ENCODE measurements around the gene CYB5R4. TPM values are rescaled to one million over a fixed set of nuclear protein-coding genes. Genes with fewer than 3 reads are reported as not detected.
A peak's percentile ranks its signal among the peaks of the same experiment; 100 is the strongest.

CYB5R4 gene
- total RNA-seq, 3 donors from 2014 or later: 7.2 to 11.1 (median 7.8) TPM

DNA sequence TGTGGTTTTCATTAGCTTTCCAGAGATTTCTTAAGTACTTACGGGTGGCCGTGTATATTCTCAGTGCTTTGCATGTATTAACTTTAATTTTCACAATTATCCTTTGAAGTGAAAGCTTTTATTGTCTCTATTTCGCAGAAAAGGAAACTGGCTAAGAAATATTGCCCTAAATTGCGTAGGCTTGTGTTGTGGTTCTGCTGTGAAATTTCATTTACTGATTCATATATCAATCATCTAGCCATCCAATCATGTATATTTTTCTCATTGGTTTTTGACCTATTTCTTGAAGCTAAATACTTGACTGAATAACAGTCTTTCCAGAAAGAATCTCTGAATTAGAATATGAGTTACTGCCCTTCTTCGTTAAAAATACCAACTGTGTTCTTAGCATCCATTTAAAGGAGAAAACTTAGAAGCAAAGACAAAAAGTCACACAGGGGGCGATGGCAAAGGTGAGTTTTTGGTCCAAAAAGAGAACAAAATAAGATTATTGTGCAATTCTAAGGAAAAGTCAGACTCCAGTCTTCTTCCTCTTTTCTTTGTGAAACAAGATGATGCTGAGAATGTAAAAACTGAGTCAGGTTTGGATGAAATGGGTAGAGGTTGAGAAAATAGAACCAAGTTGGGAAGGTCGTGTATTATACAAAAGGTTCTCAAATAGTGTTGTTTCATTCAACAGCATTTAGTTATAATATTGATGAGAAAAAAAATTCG lies 1.4 kb downstream of the CYB5R4 start:
- intact Hi-C loops (cut with DNase I; ENCODE audit: low total_unique reads): no loop called here
- no peaks in the 10 kb centered on the region for H3K9me3 ChIP-seq
- no peak for DNase-seq (ENCODE audit: low spot score in 2 of 2)
- no peak for TF ChIP-seq POLR2A (IDR thresholded peaks at IDR 0.05)
- no peak for TF ChIP-seq POLR2AphosphoS5 (IDR thresholded peaks at IDR 0.05)
- TF ChIP-seq, protein P1, sequence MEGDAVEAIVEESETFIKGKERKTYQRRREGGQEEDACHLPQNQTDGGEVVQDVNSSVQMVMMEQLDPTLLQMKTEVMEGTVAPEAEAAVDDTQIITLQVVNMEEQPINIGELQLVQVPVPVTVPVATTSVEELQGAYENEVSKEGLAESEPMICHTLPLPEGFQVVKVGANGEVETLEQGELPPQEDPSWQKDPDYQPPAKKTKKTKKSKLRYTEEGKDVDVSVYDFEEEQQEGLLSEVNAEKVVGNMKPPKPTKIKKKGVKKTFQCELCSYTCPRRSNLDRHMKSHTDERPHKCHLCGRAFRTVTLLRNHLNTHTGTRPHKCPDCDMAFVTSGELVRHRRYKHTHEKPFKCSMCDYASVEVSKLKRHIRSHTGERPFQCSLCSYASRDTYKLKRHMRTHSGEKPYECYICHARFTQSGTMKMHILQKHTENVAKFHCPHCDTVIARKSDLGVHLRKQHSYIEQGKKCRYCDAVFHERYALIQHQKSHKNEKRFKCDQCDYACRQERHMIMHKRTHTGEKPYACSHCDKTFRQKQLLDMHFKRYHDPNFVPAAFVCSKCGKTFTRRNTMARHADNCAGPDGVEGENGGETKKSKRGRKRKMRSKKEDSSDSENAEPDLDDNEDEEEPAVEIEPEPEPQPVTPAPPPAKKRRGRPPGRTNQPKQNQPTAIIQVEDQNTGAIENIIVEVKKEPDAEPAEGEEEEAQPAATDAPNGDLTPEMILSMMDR (IDR thresholded peaks at IDR 0.05): no peak
- H3K36me3 ChIP-seq: no peaks in the 10 kb centered on the region
- peak overlapping the region; percentile 79 to 90 (median 87) for H3K4me3 ChIP-seq
- no peaks in the 10 kb centered on the region for H3K27me3 ChIP-seq
- no peak overlapping the region for H3K27ac ChIP-seq
- peaks cover 0 to 16% of the 10 kb centered on the region in 2 donors for H3K4me1 ChIP-seq

DNA sequence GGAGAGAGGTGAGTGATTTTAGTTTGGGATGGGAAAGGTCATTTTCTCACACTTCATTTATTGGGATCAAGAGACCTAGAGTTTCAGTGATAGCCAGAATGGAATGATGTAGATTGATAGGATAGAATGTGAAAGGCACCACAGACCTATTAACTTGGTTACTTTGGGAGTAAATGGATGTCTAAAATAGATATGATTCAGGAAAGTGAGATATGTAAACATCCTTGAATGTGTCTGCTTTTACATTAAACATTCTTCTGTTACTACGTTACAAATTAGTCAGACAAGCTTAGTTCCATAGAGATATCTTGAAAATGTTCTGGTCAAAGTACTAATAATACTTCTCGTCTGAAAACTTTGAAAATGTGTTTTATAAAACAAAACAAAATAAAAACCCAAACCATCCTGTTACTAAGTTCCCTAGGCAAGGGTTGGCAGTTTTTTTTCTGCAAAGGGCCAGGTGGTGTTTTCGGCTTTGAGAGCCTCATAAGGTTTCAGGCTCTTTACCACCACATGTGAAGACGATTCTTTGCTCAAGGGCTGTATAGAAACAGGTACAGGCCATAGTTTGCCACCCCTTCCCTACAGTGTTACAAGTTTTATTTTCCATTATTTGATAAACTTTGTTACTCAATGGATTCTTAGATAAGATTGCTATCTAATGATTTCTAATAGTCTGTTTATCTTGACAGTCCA lies 3.4 kb downstream of the CYB5R4 start:
- no peak for DNase-seq (ENCODE audit: low spot score in 2 of 2)
- Histone ChIP-seq H3K4me1 (peaks cover 0 to 16% of the 10 kb centered on the region in 2 donors), H3K36me3 (no peaks in the 10 kb centered on the region), H3K9me3 (peaks cover 0 to 12% of the 10 kb centered on the region in 2 donors), H3K27me3 (no peaks in the 10 kb centered on the region), H3K27ac (no peak overlapping the region), H3K4me3 (no peak overlapping the region)
- intact Hi-C loops (cut with DNase I; ENCODE audit: low total_unique reads): no loop called here
- TF ChIP-seq POLR2AphosphoS5 (IDR thresholded peaks at IDR 0.05): no peak
- TF ChIP-seq POLR2A (IDR thresholded peaks at IDR 0.05): no peak
- TF ChIP-seq, protein P1 (IDR thresholded peaks at IDR 0.05): no peak

DNA sequence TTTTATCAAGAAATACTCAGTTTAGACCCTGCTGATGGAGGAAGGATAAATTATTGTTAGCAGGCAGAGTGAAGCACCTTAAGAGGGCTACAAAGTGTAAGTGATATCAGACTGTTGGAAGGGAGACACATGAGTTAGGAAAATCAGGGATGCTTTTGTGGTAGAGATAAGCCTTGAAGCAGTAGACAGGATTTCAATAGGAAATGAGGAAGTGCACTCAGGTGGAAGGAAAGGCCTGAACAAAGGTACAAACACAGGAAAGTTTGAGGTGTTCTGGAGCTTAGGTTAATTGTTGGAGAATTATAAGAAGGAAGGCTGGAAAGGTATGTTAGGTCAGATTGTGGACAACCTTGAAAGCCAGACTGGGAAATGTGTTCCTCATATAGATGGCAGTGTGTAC lies 7.6 kb downstream of the CYB5R4 start:
- TF ChIP-seq, protein P1 (IDR thresholded peaks at IDR 0.05): no peak
- no peak for TF ChIP-seq POLR2AphosphoS5 (IDR thresholded peaks at IDR 0.05)
- TF ChIP-seq POLR2A (IDR thresholded peaks at IDR 0.05): no peak
- Histone ChIP-seq H3K36me3 (no peaks in the 10 kb centered on the region), H3K4me1 (no peaks in the 10 kb centered on the region), H3K4me3 (no peak overlapping the region), H3K9me3 (peaks cover 0 to 12% of the 10 kb centered on the region in 2 donors), H3K27me3 (no peaks in the 10 kb centered on the region), H3K27ac (no peak overlapping the region)
- intact Hi-C loops (cut with DNase I; ENCODE audit: low total_unique reads): no loop called here
- no peak for DNase-seq (ENCODE audit: low spot score in 2 of 2)

DNA sequence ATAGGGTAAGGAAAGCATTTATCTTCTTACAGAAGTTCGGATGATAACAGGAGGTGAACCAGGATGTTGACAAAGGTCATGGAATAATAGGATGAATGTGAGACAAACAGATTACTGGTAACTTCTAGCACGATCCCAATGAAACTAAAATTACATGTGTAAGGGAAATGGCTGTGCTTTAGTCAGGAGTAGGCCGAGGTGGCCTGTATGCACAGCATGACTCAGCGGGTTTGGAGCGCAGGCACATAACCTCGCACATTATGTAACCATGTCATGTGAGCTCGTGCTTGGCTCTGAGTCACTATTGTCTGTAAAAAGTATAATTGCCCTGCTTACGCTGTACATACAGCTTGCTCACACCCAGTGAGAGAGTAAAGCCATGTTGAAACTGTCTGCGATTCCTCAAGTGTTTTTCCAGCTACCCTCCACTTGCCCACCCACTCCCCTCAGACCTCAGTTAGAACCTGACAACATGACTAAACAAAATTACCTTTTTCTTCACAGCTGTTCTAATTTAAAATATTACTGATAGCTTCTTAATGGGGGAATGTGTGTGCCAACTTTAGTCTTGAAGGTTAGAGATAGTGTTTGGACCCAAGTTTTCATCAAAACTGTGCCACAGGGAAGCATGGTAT lies 8.2 kb downstream of the CYB5R4 start:
- no peaks in the 10 kb centered on the region for H3K36me3 ChIP-seq
- intact Hi-C loops (cut with DNase I; ENCODE audit: low total_unique reads): no loop called here
- H3K4me1 ChIP-seq: no peaks in the 10 kb centered on the region
- no peak overlapping the region for H3K4me3 ChIP-seq
- H3K27me3 ChIP-seq: no peaks in the 10 kb centered on the region
- no peak for DNase-seq (ENCODE audit: low spot score in 2 of 2)
- H3K27ac ChIP-seq: no peak overlapping the region
- H3K9me3 ChIP-seq: peaks cover 0 to 12% of the 10 kb centered on the region in 2 donors
- TF ChIP-seq POLR2A (IDR thresholded peaks at IDR 0.05): no peak
- no peak for TF ChIP-seq POLR2AphosphoS5 (IDR thresholded peaks at IDR 0.05)
- TF ChIP-seq, protein P1 (IDR thresholded peaks at IDR 0.05): no peak

DNA sequence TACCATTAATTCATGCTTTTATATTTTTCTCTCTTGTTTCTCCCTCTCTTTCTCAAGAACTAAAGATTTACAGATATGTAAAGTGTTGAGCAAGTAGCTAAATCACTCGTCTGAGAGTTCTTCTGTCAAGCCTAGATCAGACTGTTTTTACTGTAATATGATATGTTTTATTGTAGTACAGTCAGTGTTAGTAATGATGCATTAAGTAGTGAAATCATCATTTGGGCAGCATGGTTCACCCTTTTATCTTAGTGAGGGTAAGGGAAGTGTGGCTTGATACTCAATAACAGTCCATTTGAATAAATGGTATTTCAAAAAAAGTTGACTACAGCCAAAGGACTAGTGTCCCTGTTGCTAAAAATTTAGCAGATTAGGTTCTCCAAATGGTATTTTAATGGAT lies 9.2 kb downstream of the CYB5R4 start:
- H3K4me1 ChIP-seq: no peaks in the 10 kb centered on the region
- no peaks in the 10 kb centered on the region for H3K27me3 ChIP-seq
- no peak for DNase-seq (ENCODE audit: low spot score in 2 of 2)
- no peak for TF ChIP-seq POLR2A (IDR thresholded peaks at IDR 0.05)
- intact Hi-C loops (cut with DNase I; ENCODE audit: low total_unique reads): no loop called here
- H3K27ac ChIP-seq: no peak overlapping the region
- H3K36me3 ChIP-seq: no peaks in the 10 kb centered on the region
- no peak overlapping the region for H3K4me3 ChIP-seq
- H3K9me3 ChIP-seq: peaks cover 0 to 12% of the 10 kb centered on the region in 2 donors
